Measurements from ENCODE around the gene CBLN4.

DNA sequence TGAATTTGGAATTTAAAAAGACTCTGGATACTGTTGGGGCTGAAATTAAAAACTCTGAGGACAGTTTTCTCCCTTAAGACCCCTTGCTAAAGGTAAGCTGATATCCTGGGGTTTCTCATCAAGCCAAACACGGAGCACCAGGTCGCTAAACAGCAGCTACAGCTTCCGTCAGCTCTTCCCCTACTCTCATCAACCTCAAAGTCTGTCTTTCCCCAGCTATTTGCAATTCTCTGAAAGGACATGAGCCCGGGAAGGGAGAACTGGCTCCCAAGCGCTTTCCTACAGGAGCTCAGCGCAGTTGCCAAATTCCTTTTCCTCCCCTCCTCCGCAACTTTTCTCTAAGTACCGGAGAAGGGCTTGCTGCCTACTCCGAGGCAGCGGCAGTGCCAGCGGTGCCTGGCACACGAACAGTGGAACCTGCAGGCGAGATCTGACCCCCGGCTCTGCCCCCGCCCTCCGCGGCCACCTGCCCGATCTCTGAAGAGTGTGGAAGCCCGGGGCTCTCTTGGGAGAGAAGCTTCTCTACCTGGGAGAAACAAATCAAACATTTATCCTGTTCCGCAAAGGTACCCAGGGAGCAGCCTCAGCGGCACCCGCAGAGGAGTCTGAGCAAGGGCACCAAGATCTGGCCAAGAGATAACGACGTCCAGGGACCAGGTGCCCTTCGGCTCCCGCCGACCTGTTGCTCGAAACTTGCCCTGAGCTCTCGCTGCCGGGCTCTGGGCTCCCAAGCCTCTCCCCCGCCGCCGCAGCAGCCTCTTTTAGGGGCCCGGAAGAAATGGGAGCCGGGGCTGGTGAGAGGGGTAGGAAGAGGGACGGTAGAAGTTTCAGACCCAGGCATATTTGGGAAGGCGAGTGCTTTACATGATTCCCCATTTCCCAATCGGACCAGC is 2.2 kb downstream of the CBLN4 start:
- TF ChIP-seq SP1 (IDR thresholded peaks at IDR 0.05; ENCODE audit: low read depth, low read length) (no peak), NFIC (IDR thresholded peaks at IDR 0.05; ENCODE audit: low read depth, low read length) (no peak), CTCF (IDR thresholded peaks at IDR 0.05 in 2 of 3, conservative IDR thresholded peaks at IDR 0.05 in 1 of 3; ENCODE audit: control insufficient read depth in 2 of 3, extremely low read depth in 1 of 3, insufficient read depth in 1 of 3, low read depth in 3 of 3, low read length in 3 of 3) (no peak), GABPA (IDR thresholded peaks at IDR 0.05; ENCODE audit: low read depth) (no peak), POLR2A (IDR thresholded peaks at IDR 0.05; ENCODE audit: low read depth, low read length) (no peak)
- TF ChIP-seq, protein P1, sequence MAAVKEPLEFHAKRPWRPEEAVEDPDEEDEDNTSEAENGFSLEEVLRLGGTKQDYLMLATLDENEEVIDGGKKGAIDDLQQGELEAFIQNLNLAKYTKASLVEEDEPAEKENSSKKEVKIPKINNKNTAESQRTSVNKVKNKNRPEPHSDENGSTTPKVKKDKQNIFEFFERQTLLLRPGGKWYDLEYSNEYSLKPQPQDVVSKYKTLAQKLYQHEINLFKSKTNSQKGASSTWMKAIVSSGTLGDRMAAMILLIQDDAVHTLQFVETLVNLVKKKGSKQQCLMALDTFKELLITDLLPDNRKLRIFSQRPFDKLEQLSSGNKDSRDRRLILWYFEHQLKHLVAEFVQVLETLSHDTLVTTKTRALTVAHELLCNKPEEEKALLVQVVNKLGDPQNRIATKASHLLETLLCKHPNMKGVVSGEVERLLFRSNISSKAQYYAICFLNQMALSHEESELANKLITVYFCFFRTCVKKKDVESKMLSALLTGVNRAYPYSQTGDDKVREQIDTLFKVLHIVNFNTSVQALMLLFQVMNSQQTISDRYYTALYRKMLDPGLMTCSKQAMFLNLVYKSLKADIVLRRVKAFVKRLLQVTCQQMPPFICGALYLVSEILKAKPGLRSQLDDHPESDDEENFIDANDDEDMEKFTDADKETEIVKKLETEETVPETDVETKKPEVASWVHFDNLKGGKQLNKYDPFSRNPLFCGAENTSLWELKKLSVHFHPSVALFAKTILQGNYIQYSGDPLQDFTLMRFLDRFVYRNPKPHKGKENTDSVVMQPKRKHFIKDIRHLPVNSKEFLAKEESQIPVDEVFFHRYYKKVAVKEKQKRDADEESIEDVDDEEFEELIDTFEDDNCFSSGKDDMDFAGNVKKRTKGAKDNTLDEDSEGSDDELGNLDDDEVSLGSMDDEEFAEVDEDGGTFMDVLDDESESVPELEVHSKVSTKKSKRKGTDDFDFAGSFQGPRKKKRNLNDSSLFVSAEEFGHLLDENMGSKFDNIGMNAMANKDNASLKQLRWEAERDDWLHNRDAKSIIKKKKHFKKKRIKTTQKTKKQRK (IDR thresholded peaks at IDR 0.05; ENCODE audit: low read depth, low read length): no peak

Measured in GM12878 (cell line).